Endothelial cell of umbilical vein (primary cell): ENCODE results near the gene ZBTB20. TPM values are rescaled to one million over a fixed set of nuclear protein-coding genes. Genes with fewer than 3 reads are reported as not detected.

Experiments used
- BruUV-seq: library from RNA; stranded (reverse); fragments of 400-500 nt; replicated peaks from 2 replicates; lab custom pipeline; 2021; lab: Mats Ljungman, UMichigan
- CTCF ChIA-PET: fragments of 300-600, 350-600 bp; sonication (Branson Sonifier 250); formaldehyde crosslinking; loops from one replicate; lab custom pipeline; 2021; ENCODE audit warnings: antibody characterized with exemption, inconsistent platforms; lab: Charles Lee
- POLR2A ChIA-PET: fragments of 300-600, 350-600 bp; sonication (Branson Sonifier 250); formaldehyde crosslinking; loops from one replicate; lab custom pipeline; 2021; ENCODE audit warnings: antibody characterized with exemption, inconsistent platforms; lab: Charles Lee
- DNase-seq: peaks from one replicate; pipeline ENCODE4 v3.0.0-alpha.2; 2011; ENCODE audit warnings: low read depth, low spot score
- FAIRE-seq: peaks from 2 replicates; lab custom pipeline; 2011; peaks lifted over from hg19 to GRCh38; lab: Jason Lieb, UNC
- H2AFZ ChIP-seq: 2 replicates; pipeline ENCODE4 v1.6.0; 2012; ENCODE audit warnings: low read depth, low read length, control low read depth, inconsistent platforms
- H3K27ac ChIP-seq: 2 replicates; pipeline ENCODE4 v1.5.1; 2011; ENCODE audit warnings: low read depth, mild to moderate bottlenecking, control low read depth, low read length, moderate library complexity; ENCODE audit not compliant: insufficient read depth
- H3K27me3 ChIP-seq, 2 experiments: 2 replicates each; pipeline versions ENCODE4 v1.6.0 to v1.6.1; 2011; ENCODE audit warnings: low read length in 2 of 2, mixed read lengths in 1 of 2; ENCODE audit not compliant: control insufficient read depth in 2 of 2, insufficient read depth in 2 of 2
- H3K36me3 ChIP-seq, 2 experiments: 2 replicates in 1 of 2; 3 replicates in 1 of 2; pipeline ENCODE4 v1.5.1; 2011; ENCODE audit warnings: low read length in 2 of 2, mild to moderate bottlenecking in 1 of 2, moderate library complexity in 1 of 2; ENCODE audit not compliant: control insufficient read depth in 2 of 2, insufficient read depth in 2 of 2; ENCODE audit errors: extremely low read depth in 1 of 2
- H3K4me1 ChIP-seq: 3 replicates; pipeline ENCODE4 v1.5.1; 2011; ENCODE audit warnings: mild to moderate bottlenecking, low read length; ENCODE audit not compliant: control insufficient read depth, insufficient read depth; ENCODE audit errors: extremely low read depth
- H3K4me2 ChIP-seq: 2 replicates; pipeline ENCODE4 v1.6.1; 2011; ENCODE audit warnings: low read length, control low read depth, mixed read lengths; ENCODE audit not compliant: insufficient read depth
- H3K4me3 ChIP-seq, 3 experiments: fragments of 200-600 bp in 1 of 3; sonication (generic), shearing (Covaris generic) in 1 of 3; replicated peaks in 1 of 3; 2 replicates each; pipeline ENCODE4 v1.5.1; 2011 to 2016; ENCODE audit warnings: control low read depth in 3 of 3, low read length in 3 of 3, mild to moderate bottlenecking in 2 of 3, inconsistent platforms in 1 of 3, low read depth in 1 of 3, moderate library complexity in 1 of 3; ENCODE audit not compliant: insufficient read depth in 1 of 3
- H3K79me2 ChIP-seq: 2 replicates; pipeline ENCODE4 v1.6.0; 2012; ENCODE audit warnings: low read length, inconsistent platforms; ENCODE audit not compliant: control insufficient read depth, insufficient read depth
- H3K9ac ChIP-seq: replicated peaks from 2 replicates; pipeline ENCODE3; 2011; ENCODE audit warnings: low read length, control low read depth; ENCODE audit not compliant: insufficient read depth; ENCODE audit errors: extremely low read depth
- H3K9me1 ChIP-seq: replicated peaks from 3 replicates; pipeline ENCODE4 v1.6.0; 2011; ENCODE audit warnings: mild to moderate bottlenecking, low read length; ENCODE audit not compliant: control insufficient read depth, insufficient read depth; ENCODE audit errors: extremely low read depth
- H3K9me3 ChIP-seq: replicated peaks from 2 replicates; pipeline ENCODE4 v1.5.1; 2012; ENCODE audit warnings: low read length, inconsistent platforms; ENCODE audit not compliant: control insufficient read depth, insufficient read depth
- H4K20me1 ChIP-seq: replicated peaks from 2 replicates; pipeline ENCODE3; 2011; ENCODE audit warnings: mild to moderate bottlenecking, low read length; ENCODE audit not compliant: control insufficient read depth, insufficient read depth; ENCODE audit errors: extremely low read depth
- CTCF ChIP-seq, 2 donors: IDR thresholded peaks; 1 replicate in 1 of 2; 2 replicates in 1 of 2; pipeline ENCODE4 v1.5.1; 2011; ENCODE audit warnings: low read length in 2 of 2, mild to moderate bottlenecking in 2 of 2, moderate library complexity in 2 of 2, control low read depth in 1 of 2, inconsistent platforms in 1 of 2, low read depth in 1 of 2; ENCODE audit not compliant: insufficient read depth in 1 of 2; ENCODE audit errors: extremely low read depth in 1 of 2
- EZH2 ChIP-seq: IDR thresholded peaks from 2 replicates; pipeline ENCODE4 v1.6.1; 2012; ENCODE audit warnings: borderline replicate concordance, low read depth, mild to moderate bottlenecking, moderate library complexity, low read length, inconsistent platforms; ENCODE audit not compliant: severe bottlenecking
- FOS ChIP-seq: IDR thresholded peaks from 2 replicates; pipeline ENCODE4 v1.6.1; 2011; ENCODE audit warnings: mild to moderate bottlenecking, low read length, moderate library complexity, borderline replicate concordance; ENCODE audit not compliant: insufficient read depth
- GATA2 ChIP-seq: IDR thresholded peaks from 2 replicates; pipeline ENCODE4 v1.7.0; 2011; ENCODE audit warnings: low read depth, mild to moderate bottlenecking, moderate library complexity, mixed read lengths, low read length; ENCODE audit not compliant: insufficient read length, insufficient read depth
- JUN ChIP-seq: IDR thresholded peaks from 2 replicates; pipeline ENCODE4 v1.6.1; 2011; ENCODE audit warnings: borderline replicate concordance, low read depth; ENCODE audit not compliant: insufficient read length, insufficient read depth
- MAX ChIP-seq: IDR thresholded peaks from 2 replicates; pipeline ENCODE4 v1.6.1; 2011; ENCODE audit not compliant: insufficient read depth, insufficient read length
- MYC ChIP-seq: IDR thresholded peaks from one replicate; pipeline ENCODE4 v1.6.1; 2011; ENCODE audit warnings: mild to moderate bottlenecking, low read depth, low read length
- POLR2A ChIP-seq: IDR thresholded peaks from 2 replicates; pipeline ENCODE4 v1.6.1; 2012; ENCODE audit warnings: low read depth, mild to moderate bottlenecking, control low read depth, low read length
- POLR2AphosphoS5 ChIP-seq: IDR thresholded peaks from 2 replicates; pipeline ENCODE4 v1.6.1; 2012; ENCODE audit warnings: low read depth, mild to moderate bottlenecking, control low read depth, low read length, moderate library complexity; ENCODE audit not compliant: insufficient read depth
- dilution Hi-C: fragments of 300-500 bp; cut with MboI; formaldehyde crosslinking; loops from one replicate; pipeline ENCODE4 v1.15.0; 2019; ENCODE audit warnings: low sequenced_read_pairs; ENCODE audit not compliant: extremely low pct_ligation_motif_present
- intact Hi-C: fragments of 100-400 bp; cut with micrococcal nuclease; formaldehyde crosslinking; loops from one replicate; pipeline ENCODE4 v1.10.0; 2022
- polyA plus RNA-seq, 4 experiments: library from polyadenylated mRNA; depleted of rRNA in 3 of 4; stranded (reverse) in 3 of 4; unstranded in 1 of 4; fragments of >200 nt; gene quantifications; 2 replicates each; pipeline versions ENCODE4 v1.2.1 to v1.2.3, GENCODE V29; 2011 to 2012; ENCODE audit warnings: missing spikeins in 1 of 4
- total RNA-seq: library from RNA; stranded (reverse); gene quantifications from 2 replicates; pipeline ENCODE4 v1.2.3, GENCODE V29; 2021

ZBTB20 gene
- total and polyA plus RNA-seq, 2 donors (not counting 3 experiments of a cell fraction or from before 2014, with no cell fraction given), result 2.1 to 20.5 TPM

GRCh38 chr3:114554731-114555130 lies 592.4 kb downstream of the ZBTB20 start:
- no peak for TF ChIP-seq POLR2AphosphoS5
- TF ChIP-seq MYC, result no peak
- TF ChIP-seq JUN, result no peak
- no peak for TF ChIP-seq POLR2A
- TF ChIP-seq GATA2, result no peak
- TF ChIP-seq CTCF (IDR thresholded peaks at IDR 0.05; ENCODE audit: extremely low read depth in 1 of 2, insufficient read depth in 1 of 2, low read depth in 1 of 2, low read length in 2 of 2), result no peak
- no peak for TF ChIP-seq FOS
- no peak for TF ChIP-seq EZH2
- TF ChIP-seq MAX, result no peak
- intact Hi-C loops (loop anchor here (5.0 kb wide), 1 partner anchor 68 kb away; no protein-coding TSS in a partner anchor), dilution Hi-C loops (no loop called here)
- ChIA-PET CTCF (interaction anchor here (0.8 kb wide), 1 partner anchor 14 kb away, joined by 3 read pairs; no protein-coding TSS in a partner anchor), POLR2A (no interaction called here)
- Histone ChIP-seq H3K27me3 (no peaks in the 10 kb centered on the region), H3K79me2 (no peaks in the 10 kb centered on the region), H4K20me1 (no peaks in the 10 kb centered on the region), H3K9me1 (no peaks in the 10 kb centered on the region), H3K9me3 (no peaks in the 10 kb centered on the region), H3K4me1 (peaks cover 28% of the 10 kb centered on the region), H3K9ac (no peak overlapping the region), H3K36me3 (no peaks in the 10 kb centered on the region), H3K4me3 (no peak overlapping the region), H2AFZ (no peak overlapping the region), H3K27ac (no peak overlapping the region), H3K4me2 (no peak overlapping the region)
- BruUV-seq, result no TSS peak
- no peak for FAIRE-seq
- no peak for DNase-seq
